22Rv1 (cell line): ENCODE measurements around the gene ARHGEF6.

Experiments
- ZFX ChIP-seq: fragments of 450-650 bp; IDR thresholded peaks from 2 replicates; pipeline ENCODE4 v1.6.1; 2017; ENCODE audit warnings: antibody characterized with exemption, borderline replicate concordance
- TF ChIP-seq, protein P1 (sequence below): fragments of 450-650 bp; IDR thresholded peaks from 2 replicates; pipeline ENCODE4 v1.5.1; 2017; ENCODE audit warnings: mild to moderate bottlenecking

DNA sequence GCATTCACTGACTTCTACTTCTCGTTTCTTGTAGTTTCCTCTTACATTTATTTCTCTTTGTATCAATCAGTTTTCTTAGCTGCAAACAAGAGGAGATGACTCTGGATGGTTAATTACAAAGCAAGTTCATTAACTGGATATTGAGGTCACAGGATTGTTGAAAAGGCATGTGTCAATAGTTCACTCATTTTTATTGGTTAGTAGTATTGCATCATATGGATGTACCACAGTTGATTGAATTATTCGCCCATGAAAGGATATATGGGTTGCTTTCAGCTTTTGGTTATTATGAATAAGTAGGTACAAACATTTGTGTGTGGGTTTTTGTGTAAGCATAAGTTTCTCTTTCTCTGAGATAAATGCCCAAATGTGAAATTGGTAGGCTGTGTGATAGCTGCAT, 21.8 kb upstream of the ARHGEF6 start:
- TF ChIP-seq, protein P1, sequence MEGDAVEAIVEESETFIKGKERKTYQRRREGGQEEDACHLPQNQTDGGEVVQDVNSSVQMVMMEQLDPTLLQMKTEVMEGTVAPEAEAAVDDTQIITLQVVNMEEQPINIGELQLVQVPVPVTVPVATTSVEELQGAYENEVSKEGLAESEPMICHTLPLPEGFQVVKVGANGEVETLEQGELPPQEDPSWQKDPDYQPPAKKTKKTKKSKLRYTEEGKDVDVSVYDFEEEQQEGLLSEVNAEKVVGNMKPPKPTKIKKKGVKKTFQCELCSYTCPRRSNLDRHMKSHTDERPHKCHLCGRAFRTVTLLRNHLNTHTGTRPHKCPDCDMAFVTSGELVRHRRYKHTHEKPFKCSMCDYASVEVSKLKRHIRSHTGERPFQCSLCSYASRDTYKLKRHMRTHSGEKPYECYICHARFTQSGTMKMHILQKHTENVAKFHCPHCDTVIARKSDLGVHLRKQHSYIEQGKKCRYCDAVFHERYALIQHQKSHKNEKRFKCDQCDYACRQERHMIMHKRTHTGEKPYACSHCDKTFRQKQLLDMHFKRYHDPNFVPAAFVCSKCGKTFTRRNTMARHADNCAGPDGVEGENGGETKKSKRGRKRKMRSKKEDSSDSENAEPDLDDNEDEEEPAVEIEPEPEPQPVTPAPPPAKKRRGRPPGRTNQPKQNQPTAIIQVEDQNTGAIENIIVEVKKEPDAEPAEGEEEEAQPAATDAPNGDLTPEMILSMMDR = no peak
- TF ChIP-seq ZFX = no peak
